Loucy (cell line): ENCODE results near the gene POMP.

Source experiments
- CTCF ChIP-seq: fragments of 200-600 bp; sonication (generic); conservative IDR thresholded peaks from 2 replicates; pipeline ENCODE4 v1.5.1; 2014; ENCODE audit warnings: mild to moderate bottlenecking, antibody characterized with exemption, low read length
- EZH2phosphoT487 ChIP-seq: fragments of 200-600 bp; IDR thresholded peaks from 2 replicates; pipeline ENCODE4 v1.6.1; 2018; ENCODE audit warnings: antibody characterized with exemption, mild to moderate bottlenecking, moderate library complexity, borderline replicate concordance

- TF ChIP-seq CTCF = no peak
- TF ChIP-seq EZH2phosphoT487 = no peak
These were observed 46.6 kb downstream of the POMP start for GRCh38 chr13:28705461-28706083.
